Testis (tissue), 2 donors: Measurements from ENCODE around the gene GRIP1.

Source experiments
- POLR2A ChIP-seq: fragments of 450-650 bp; IDR thresholded peaks from one replicate; pipeline ENCODE4 v1.6.1; 2017; ENCODE audit warnings: antibody characterized with exemption, mild to moderate bottlenecking, moderate library complexity
- TF ChIP-seq, protein P1 (sequence below), 3 experiments: fragments of 450-650 bp in 2 of 3; fragments of 200-600 bp in 1 of 3; sonication (generic) in 1 of 3; IDR thresholded peaks; one replicate each; pipeline ENCODE4 v1.5.1; 2016 to 2019; ENCODE audit warnings: antibody characterized with exemption in 3 of 3, mild to moderate bottlenecking in 2 of 3, moderate library complexity in 1 of 3

DNA sequence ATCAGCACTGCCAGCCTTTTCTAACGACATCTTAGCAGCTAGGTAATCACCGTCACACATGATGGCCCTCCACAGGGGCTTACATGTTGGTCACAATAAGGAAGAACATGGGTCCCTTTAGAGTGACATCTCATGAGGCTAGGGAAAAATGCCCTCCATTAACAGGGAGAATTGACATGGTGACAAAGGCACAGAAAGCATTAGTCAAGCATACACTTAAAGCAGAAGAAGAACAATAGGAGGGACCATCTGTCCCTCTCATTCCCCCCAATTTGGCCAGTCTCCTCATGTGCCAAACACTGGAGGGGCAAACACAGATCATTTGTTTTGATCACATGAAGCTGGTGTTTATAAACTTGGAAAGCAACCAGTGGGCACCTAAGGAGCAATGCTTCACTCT, 78.0 kb downstream of the GRIP1 start:
- TF ChIP-seq POLR2A, result no peak
- TF ChIP-seq, protein P1, sequence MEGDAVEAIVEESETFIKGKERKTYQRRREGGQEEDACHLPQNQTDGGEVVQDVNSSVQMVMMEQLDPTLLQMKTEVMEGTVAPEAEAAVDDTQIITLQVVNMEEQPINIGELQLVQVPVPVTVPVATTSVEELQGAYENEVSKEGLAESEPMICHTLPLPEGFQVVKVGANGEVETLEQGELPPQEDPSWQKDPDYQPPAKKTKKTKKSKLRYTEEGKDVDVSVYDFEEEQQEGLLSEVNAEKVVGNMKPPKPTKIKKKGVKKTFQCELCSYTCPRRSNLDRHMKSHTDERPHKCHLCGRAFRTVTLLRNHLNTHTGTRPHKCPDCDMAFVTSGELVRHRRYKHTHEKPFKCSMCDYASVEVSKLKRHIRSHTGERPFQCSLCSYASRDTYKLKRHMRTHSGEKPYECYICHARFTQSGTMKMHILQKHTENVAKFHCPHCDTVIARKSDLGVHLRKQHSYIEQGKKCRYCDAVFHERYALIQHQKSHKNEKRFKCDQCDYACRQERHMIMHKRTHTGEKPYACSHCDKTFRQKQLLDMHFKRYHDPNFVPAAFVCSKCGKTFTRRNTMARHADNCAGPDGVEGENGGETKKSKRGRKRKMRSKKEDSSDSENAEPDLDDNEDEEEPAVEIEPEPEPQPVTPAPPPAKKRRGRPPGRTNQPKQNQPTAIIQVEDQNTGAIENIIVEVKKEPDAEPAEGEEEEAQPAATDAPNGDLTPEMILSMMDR (IDR thresholded peaks at IDR 0.05), result no peak
